ENCODE measurements around the gene ESR2. TPM values are rescaled to one million over a fixed set of nuclear protein-coding genes. Genes with fewer than 3 reads are reported as not detected.

Gene ESR2
- total RNA-seq, 4 donors from 2014 or later = 0.14 to 1.4 TPM; not detected in 2

GRCh38 chr14:64278458-64278857, 15.7 kb downstream of the ESR2 start:
- no peak overlapping the region for H3K4me3 ChIP-seq
- TF ChIP-seq POLR2A (IDR thresholded peaks at IDR 0.05) (no peak), EP300 (IDR thresholded peaks at IDR 0.05; ENCODE audit: low read depth) (no peak), POLR2AphosphoS5 (IDR thresholded peaks at IDR 0.05) (no peak)
- TF ChIP-seq, protein P1, sequence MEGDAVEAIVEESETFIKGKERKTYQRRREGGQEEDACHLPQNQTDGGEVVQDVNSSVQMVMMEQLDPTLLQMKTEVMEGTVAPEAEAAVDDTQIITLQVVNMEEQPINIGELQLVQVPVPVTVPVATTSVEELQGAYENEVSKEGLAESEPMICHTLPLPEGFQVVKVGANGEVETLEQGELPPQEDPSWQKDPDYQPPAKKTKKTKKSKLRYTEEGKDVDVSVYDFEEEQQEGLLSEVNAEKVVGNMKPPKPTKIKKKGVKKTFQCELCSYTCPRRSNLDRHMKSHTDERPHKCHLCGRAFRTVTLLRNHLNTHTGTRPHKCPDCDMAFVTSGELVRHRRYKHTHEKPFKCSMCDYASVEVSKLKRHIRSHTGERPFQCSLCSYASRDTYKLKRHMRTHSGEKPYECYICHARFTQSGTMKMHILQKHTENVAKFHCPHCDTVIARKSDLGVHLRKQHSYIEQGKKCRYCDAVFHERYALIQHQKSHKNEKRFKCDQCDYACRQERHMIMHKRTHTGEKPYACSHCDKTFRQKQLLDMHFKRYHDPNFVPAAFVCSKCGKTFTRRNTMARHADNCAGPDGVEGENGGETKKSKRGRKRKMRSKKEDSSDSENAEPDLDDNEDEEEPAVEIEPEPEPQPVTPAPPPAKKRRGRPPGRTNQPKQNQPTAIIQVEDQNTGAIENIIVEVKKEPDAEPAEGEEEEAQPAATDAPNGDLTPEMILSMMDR (IDR thresholded peaks at IDR 0.05) = no peak
- DNase-seq = no peak
- H3K4me1 ChIP-seq = no peaks in the 10 kb centered on the region
- intact Hi-C loops (cut with DNase I; ENCODE audit: low total_unique reads) = no loop called here
- no peak overlapping the region for H3K27ac ChIP-seq
- H3K27me3 ChIP-seq = no peaks in the 10 kb centered on the region
- no peaks in the 10 kb centered on the region for H3K9me3 ChIP-seq
- H3K36me3 ChIP-seq = no peaks in the 10 kb centered on the region
- in situ Hi-C loops (cut with MboI; ENCODE audit: low pct_ligation_motif_present in 1 of 4, low pct_unique_long_range_greater_than_20kb in 1 of 4, low sequenced_read_pairs in 3 of 4) = loop anchor here in 1 of 4 donors (25.0 kb wide), 1 partner anchor 116 kb away; no protein-coding TSS in a partner anchor
- WGBS, 2 donors (ENCODE audit: low coverage in 1 of 2) = 14 to 71% methylated on average over 1 to 2 of the region's 2 CpGs

DNA sequence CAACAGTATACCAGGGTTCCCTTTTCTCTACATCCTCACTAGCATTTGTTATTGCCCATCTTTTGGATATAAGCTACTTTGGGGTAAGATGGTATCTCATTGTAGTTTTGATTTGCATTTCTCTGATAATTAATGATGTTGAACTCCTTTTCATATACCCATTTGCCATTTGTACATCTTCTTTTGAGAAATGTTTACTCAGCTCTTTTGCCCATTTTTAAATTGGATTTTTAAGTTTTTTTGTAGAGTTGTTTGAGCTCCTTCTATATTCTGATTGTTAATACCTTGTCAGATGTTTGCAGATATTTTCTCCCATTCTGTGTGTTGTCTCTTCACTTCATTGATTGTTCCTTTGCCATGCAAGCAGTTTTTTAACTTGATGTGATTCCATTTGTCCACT, 22.2 kb downstream of the ESR2 start:
- intact Hi-C loops (cut with DNase I; ENCODE audit: low total_unique reads) = no loop called here
- DNase-seq = no peak
- in situ Hi-C loops (cut with MboI; ENCODE audit: low pct_ligation_motif_present in 1 of 4, low pct_unique_long_range_greater_than_20kb in 1 of 4, low sequenced_read_pairs in 3 of 4) = no loop called here
- TF ChIP-seq EP300 (IDR thresholded peaks at IDR 0.05; ENCODE audit: low read depth) = no peak
- TF ChIP-seq POLR2AphosphoS5 (IDR thresholded peaks at IDR 0.05) = no peak
- TF ChIP-seq, protein P1 (IDR thresholded peaks at IDR 0.05) = no peak
- Histone ChIP-seq H3K36me3 (no peaks in the 10 kb centered on the region), H3K9me3 (no peaks in the 10 kb centered on the region), H3K4me1 (no peaks in the 10 kb centered on the region), H3K27ac (no peak overlapping the region), H3K27me3 (no peaks in the 10 kb centered on the region), H3K4me3 (no peak overlapping the region)

- Histone ChIP-seq H3K27ac (no peak overlapping the region), H3K36me3 (no peaks in the 10 kb centered on the region), H3K27me3 (no peaks in the 10 kb centered on the region), H3K9me3 (no peaks in the 10 kb centered on the region), H3K4me1 (no peaks in the 10 kb centered on the region), H3K4me3 (no peak overlapping the region)
- intact Hi-C loops (cut with DNase I; ENCODE audit: low total_unique reads) (no loop called here), in situ Hi-C loops (cut with MboI; ENCODE audit: low pct_ligation_motif_present in 1 of 4, low pct_unique_long_range_greater_than_20kb in 1 of 4, low sequenced_read_pairs in 3 of 4) (no loop called here)
- no peak for DNase-seq
- no peak for TF ChIP-seq EP300 (IDR thresholded peaks at IDR 0.05; ENCODE audit: low read depth)
- TF ChIP-seq POLR2A (IDR thresholded peaks at IDR 0.05) = no peak
- TF ChIP-seq, protein P1 (IDR thresholded peaks at IDR 0.05) = no peak
- TF ChIP-seq POLR2AphosphoS5 (IDR thresholded peaks at IDR 0.05) = no peak
- 36 to 43% methylated on average over 1 to 2 of the region's 2 CpGs for WGBS, 2 donors (ENCODE audit: low coverage in 1 of 2)
Observed at GRCh38 chr14:64266239-64266638, 27.9 kb downstream of the ESR2 start.

- H3K36me3 ChIP-seq = no peaks in the 10 kb centered on the region
- H3K4me1 ChIP-seq = no peaks in the 10 kb centered on the region
- 93 to 100% methylated on average over 1 of the region's 1 CpG for WGBS, 2 donors (ENCODE audit: low coverage in 1 of 2)
- intact Hi-C loops (cut with DNase I; ENCODE audit: low total_unique reads) (no loop called here), in situ Hi-C loops (cut with MboI; ENCODE audit: low pct_ligation_motif_present in 1 of 4, low pct_unique_long_range_greater_than_20kb in 1 of 4, low sequenced_read_pairs in 3 of 4) (no loop called here)
- H3K4me3 ChIP-seq = no peak overlapping the region
- TF ChIP-seq EP300 (IDR thresholded peaks at IDR 0.05; ENCODE audit: low read depth) (no peak), POLR2AphosphoS5 (IDR thresholded peaks at IDR 0.05) (no peak), POLR2A (IDR thresholded peaks at IDR 0.05) (no peak)
- TF ChIP-seq, protein P1 (IDR thresholded peaks at IDR 0.05) = no peak
- H3K9me3 ChIP-seq = no peaks in the 10 kb centered on the region
- no peak overlapping the region for H3K27ac ChIP-seq
- no peaks in the 10 kb centered on the region for H3K27me3 ChIP-seq
- no peak for DNase-seq
Observed at GRCh38 chr14:64265222-64265621, 28.9 kb downstream of the ESR2 start.

Measured in transverse colon (tissue), 4 donors.